Measurements from ENCODE around the gene GDF10.

GRCh38 chr10:47330366-47330765 is 30.4 kb downstream of the GDF10 start:
- TF ChIP-seq POLR2A (IDR thresholded peaks at IDR 0.05; ENCODE audit: control extremely low read depth in 1 of 2, low read depth in 2 of 2, low read length in 2 of 2) (no peak), MAFK (IDR thresholded peaks at IDR 0.05; ENCODE audit: low read depth, low read length) (no peak), CTCF (IDR thresholded peaks at IDR 0.05; ENCODE audit: control extremely low read depth in 1 of 3, insufficient read depth in 1 of 3, low read depth in 1 of 3, low read length in 3 of 3) (no peak), RAD21 (IDR thresholded peaks at IDR 0.05 in 1 of 2, conservative IDR thresholded peaks at IDR 0.05 in 1 of 2; ENCODE audit: low read depth in 2 of 2, low read length in 2 of 2) (no peak), CHD2 (IDR thresholded peaks at IDR 0.05; ENCODE audit: low read length) (no peak), ATF3 (IDR thresholded peaks at IDR 0.05; ENCODE audit: insufficient read depth, low read depth, low read length) (no peak), POU5F1 (IDR thresholded peaks at IDR 0.05; ENCODE audit: low read depth, low read length) (no peak), ZNF274 (IDR thresholded peaks at IDR 0.05; ENCODE audit: borderline replicate concordance, extremely low read depth, low read length) (no peak), JUN (IDR thresholded peaks at IDR 0.05; ENCODE audit: low read depth, low read length) (no peak), SAP30 (IDR thresholded peaks at IDR 0.05; ENCODE audit: insufficient read depth, insufficient replicate concordance, low read length) (no peak), YY1 (IDR thresholded peaks at IDR 0.05; ENCODE audit: low read depth, low read length) (no peak), CHD1 (IDR thresholded peaks at IDR 0.05; ENCODE audit: low read depth, low read length) (no peak), KDM5A (IDR thresholded peaks at IDR 0.05; ENCODE audit: low read length) (no peak), HDAC2 (IDR thresholded peaks at IDR 0.05; ENCODE audit: borderline replicate concordance in 1 of 2, low read depth in 2 of 2, low read length in 2 of 2) (no peak)
